Measurements from ENCODE around the gene FRK. TPM values are rescaled to one million over a fixed set of nuclear protein-coding genes. Genes with fewer than 3 reads are reported as not detected.

The FRK gene
- total RNA-seq, 2 experiments from 2014 or later: not detected

DNA sequence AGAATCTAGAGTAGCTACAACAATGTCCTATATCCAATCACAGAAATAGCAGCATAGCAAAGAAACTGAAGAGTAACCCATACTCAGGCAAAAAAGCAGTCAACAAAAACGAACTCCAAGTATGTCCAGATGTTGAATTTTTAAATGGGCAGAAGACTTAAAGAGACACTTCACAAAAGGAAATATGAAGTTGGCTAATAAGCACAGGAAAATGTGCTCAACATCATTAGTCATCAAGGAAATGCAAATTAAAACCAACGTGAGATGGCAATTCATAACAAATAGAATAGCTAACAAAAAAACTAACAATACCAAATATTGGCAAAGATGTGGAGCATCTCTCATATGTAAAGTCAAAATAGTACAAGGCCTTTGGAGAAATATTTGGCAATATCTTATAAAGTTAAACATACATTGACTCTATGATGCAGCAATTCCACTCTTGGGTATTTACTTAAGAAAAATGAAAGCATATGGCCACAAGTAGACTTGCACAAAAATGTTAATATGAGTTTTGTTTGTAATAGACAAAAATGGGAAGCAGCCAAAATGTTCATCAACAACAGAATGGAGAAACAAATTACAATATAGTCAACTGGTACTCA is 37.7 kb downstream of the FRK start:
- Histone ChIP-seq H3K27ac (ENCODE audit: low read depth in 1 of 2, low read length in 2 of 2) (no peak overlapping the region), H3K27me3 (ENCODE audit: control insufficient read depth in 1 of 2, insufficient read depth in 2 of 2, low read length in 2 of 2) (no peaks in the 10 kb centered on the region), H3K36me3 (ENCODE audit: insufficient read depth, low read length) (no peaks in the 10 kb centered on the region), H3K4me3 (ENCODE audit: low read length) (no peak overlapping the region), H3K4me1 (ENCODE audit: insufficient read depth, low read length) (no peaks in the 10 kb centered on the region), H3K9me3 (ENCODE audit: control insufficient read depth in 1 of 2, insufficient read depth in 1 of 2, low read length in 2 of 2) (no peaks in the 10 kb centered on the region)
- TF ChIP-seq, protein P1, sequence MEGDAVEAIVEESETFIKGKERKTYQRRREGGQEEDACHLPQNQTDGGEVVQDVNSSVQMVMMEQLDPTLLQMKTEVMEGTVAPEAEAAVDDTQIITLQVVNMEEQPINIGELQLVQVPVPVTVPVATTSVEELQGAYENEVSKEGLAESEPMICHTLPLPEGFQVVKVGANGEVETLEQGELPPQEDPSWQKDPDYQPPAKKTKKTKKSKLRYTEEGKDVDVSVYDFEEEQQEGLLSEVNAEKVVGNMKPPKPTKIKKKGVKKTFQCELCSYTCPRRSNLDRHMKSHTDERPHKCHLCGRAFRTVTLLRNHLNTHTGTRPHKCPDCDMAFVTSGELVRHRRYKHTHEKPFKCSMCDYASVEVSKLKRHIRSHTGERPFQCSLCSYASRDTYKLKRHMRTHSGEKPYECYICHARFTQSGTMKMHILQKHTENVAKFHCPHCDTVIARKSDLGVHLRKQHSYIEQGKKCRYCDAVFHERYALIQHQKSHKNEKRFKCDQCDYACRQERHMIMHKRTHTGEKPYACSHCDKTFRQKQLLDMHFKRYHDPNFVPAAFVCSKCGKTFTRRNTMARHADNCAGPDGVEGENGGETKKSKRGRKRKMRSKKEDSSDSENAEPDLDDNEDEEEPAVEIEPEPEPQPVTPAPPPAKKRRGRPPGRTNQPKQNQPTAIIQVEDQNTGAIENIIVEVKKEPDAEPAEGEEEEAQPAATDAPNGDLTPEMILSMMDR (IDR thresholded peaks at IDR 0.05): no peak
- Mint-ChIP-seq H3K9me3 (peaks cover 2% of the 10 kb centered on the region), H3K4me1 (ENCODE audit: low read depth) (no peaks in the 10 kb centered on the region), H3K27ac (no peak overlapping the region), H3K4me3 (no peak overlapping the region), H3K27me3 (peaks cover 17% of the 10 kb centered on the region), H3K36me3 (ENCODE audit: low read depth) (no peaks in the 10 kb centered on the region)
- ChIA-PET POLR2A (no interaction called here), CTCF (no interaction called here)
- intact Hi-C loops (cut with DNase I, micrococcal nuclease): no loop called here
- DNase-seq (no peak), ATAC-seq (ENCODE audit: poor library complexity) (no peak)

DNA sequence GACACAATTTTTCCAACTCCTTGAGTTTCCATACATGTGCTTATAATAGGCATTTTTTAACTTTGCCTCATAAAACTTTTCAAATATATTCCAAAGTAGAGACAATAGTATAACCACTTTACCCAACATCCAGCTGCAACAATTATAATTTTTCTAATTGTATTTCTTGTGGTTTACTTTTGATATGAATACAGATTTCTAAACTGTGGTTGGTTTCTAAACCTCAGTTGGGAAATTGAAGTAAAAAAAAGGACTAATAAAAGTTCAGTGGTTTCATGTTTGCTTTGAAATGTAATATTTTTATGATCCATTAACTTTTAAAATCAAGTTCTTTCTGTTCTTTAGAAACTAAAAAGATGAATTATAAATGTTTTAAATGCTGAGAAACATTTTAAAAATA is 40.0 kb downstream of the FRK start:
- no peaks in the 10 kb centered on the region for H3K9me3 ChIP-seq (ENCODE audit: control insufficient read depth in 1 of 2, insufficient read depth in 1 of 2, low read length in 2 of 2)
- TF ChIP-seq, protein P1 (IDR thresholded peaks at IDR 0.05): no peak
- Mint-ChIP-seq H3K36me3 (ENCODE audit: low read depth) (no peaks in the 10 kb centered on the region), H3K9me3 (peaks cover 2% of the 10 kb centered on the region), H3K4me1 (ENCODE audit: low read depth) (no peaks in the 10 kb centered on the region), H3K27me3 (peaks cover 26% of the 10 kb centered on the region), H3K4me3 (no peak overlapping the region), H3K27ac (no peak overlapping the region)
- H3K27me3 ChIP-seq (ENCODE audit: control insufficient read depth in 1 of 2, insufficient read depth in 2 of 2, low read length in 2 of 2): no peaks in the 10 kb centered on the region
- H3K36me3 ChIP-seq (ENCODE audit: insufficient read depth, low read length): no peaks in the 10 kb centered on the region
- intact Hi-C loops (cut with DNase I, micrococcal nuclease): no loop called here
- ATAC-seq (ENCODE audit: poor library complexity) (no peak), DNase-seq (no peak)
- H3K4me3 ChIP-seq (ENCODE audit: low read length): no peak overlapping the region
- H3K27ac ChIP-seq (ENCODE audit: low read depth in 1 of 2, low read length in 2 of 2): no peak overlapping the region
- ChIA-PET CTCF (no interaction called here), POLR2A (no interaction called here)
- H3K4me1 ChIP-seq (ENCODE audit: insufficient read depth, low read length): no peaks in the 10 kb centered on the region

DNA sequence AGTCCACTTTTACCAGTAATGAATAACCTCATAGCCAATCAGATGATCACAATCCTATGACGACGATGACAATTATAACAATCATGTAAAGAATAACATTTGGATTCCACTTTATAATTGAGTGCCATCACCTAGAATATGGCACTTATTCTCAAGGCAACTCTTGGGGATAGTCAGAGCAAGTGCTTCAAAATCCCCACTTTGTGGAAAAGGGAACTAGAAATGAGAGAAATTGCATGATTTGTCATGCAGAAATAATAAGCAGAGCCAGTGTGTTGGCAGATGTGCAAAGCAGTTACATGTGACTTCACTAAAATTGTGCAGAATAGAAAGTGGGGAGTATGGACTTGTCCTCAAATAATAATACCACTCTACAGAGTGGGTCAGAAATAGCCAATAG is 41.3 kb downstream of the FRK start:
- intact Hi-C loops (cut with DNase I, micrococcal nuclease): no loop called here
- no peak for DNase-seq
- H3K4me1 Mint-ChIP-seq (ENCODE audit: low read depth): no peaks in the 10 kb centered on the region
- peaks cover 2% of the 10 kb centered on the region for H3K9me3 Mint-ChIP-seq
- no peaks in the 10 kb centered on the region for H3K36me3 Mint-ChIP-seq (ENCODE audit: low read depth)
- Histone ChIP-seq H3K4me1 (ENCODE audit: insufficient read depth, low read length) (no peaks in the 10 kb centered on the region), H3K9me3 (ENCODE audit: control insufficient read depth in 1 of 2, insufficient read depth in 1 of 2, low read length in 2 of 2) (no peaks in the 10 kb centered on the region), H3K27ac (ENCODE audit: low read depth in 1 of 2, low read length in 2 of 2) (no peak overlapping the region), H3K27me3 (ENCODE audit: control insufficient read depth in 1 of 2, insufficient read depth in 2 of 2, low read length in 2 of 2) (peaks cover 0 to 3% of the 10 kb centered on the region in 2 experiments), H3K4me3 (ENCODE audit: low read length) (no peak overlapping the region), H3K36me3 (ENCODE audit: insufficient read depth, low read length) (no peaks in the 10 kb centered on the region)
- H3K27me3 Mint-ChIP-seq: peaks cover 26% of the 10 kb centered on the region
- TF ChIP-seq, protein P1 (IDR thresholded peaks at IDR 0.05): no peak
- no peak for ATAC-seq (ENCODE audit: poor library complexity)
- H3K27ac Mint-ChIP-seq: no peak overlapping the region
- CTCF ChIA-PET: no interaction called here
- no peak overlapping the region for H3K4me3 Mint-ChIP-seq
- POLR2A ChIA-PET: no interaction called here
